Measurements from ENCODE around the gene TMTC3. TPM values are rescaled to one million over a fixed set of nuclear protein-coding genes. Genes with fewer than 3 reads are reported as not detected.
A peak's percentile ranks its signal among the peaks of the same experiment; 100 is the strongest.

Gene TMTC3
- total and polyA plus RNA-seq, 9 donors: 9.2 to 27.4 (median 13.3) TPM

- no peak for DNase-seq
- no peaks in the 10 kb centered on the region for H3K36me3 ChIP-seq (ENCODE audit: control insufficient read depth, insufficient read depth, low read length)
- WGBS (ENCODE audit: insufficient coverage): no CpG with 5 or more reads among the region's 1 CpG
- H3K4me1 ChIP-seq (ENCODE audit: control insufficient read depth, insufficient read depth, low read length): no peaks in the 10 kb centered on the region
- no peaks in the 10 kb centered on the region for H3K9me3 ChIP-seq (replicated peaks; ENCODE audit: control insufficient read depth, low read depth, low read length)
- H3K27ac ChIP-seq (ENCODE audit: low read length): no peak overlapping the region
- no peaks in the 10 kb centered on the region for H3K27me3 ChIP-seq (ENCODE audit: control insufficient read depth, insufficient read depth, low read length)
- H3K4me3 ChIP-seq (ENCODE audit: low read length): no peak overlapping the region
These were observed 96.3 kb downstream of the TMTC3 start for GRCh38 chr12:88238406-88238805.

- H3K4me1 ChIP-seq (ENCODE audit: control insufficient read depth, insufficient read depth, low read length): no peaks in the 10 kb centered on the region
- no peaks in the 10 kb centered on the region for H3K36me3 ChIP-seq (ENCODE audit: control insufficient read depth, insufficient read depth, low read length)
- H3K9me3 ChIP-seq (replicated peaks; ENCODE audit: control insufficient read depth, low read depth, low read length): no peaks in the 10 kb centered on the region
- no CpG with 5 or more reads among the region's 4 CpGs for WGBS (ENCODE audit: insufficient coverage)
- H3K4me3 ChIP-seq (ENCODE audit: low read length): no peak overlapping the region
- no peaks in the 10 kb centered on the region for H3K27me3 ChIP-seq (ENCODE audit: control insufficient read depth, insufficient read depth, low read length)
- no peak overlapping the region for H3K27ac ChIP-seq (ENCODE audit: low read length)
- DNase-seq: peak; percentile 17
These were observed 99.9 kb downstream of the TMTC3 start for GRCh38 chr12:88241862-88242570.

GRCh38 chr12:88242571-88242925, 100.4 kb downstream of the TMTC3 start:
- H3K27ac ChIP-seq (ENCODE audit: low read length): no peak overlapping the region

GRCh38 chr12:88242939-88243338, 100.8 kb downstream of the TMTC3 start:
- no peak for DNase-seq
- no peak overlapping the region for H3K27ac ChIP-seq (ENCODE audit: low read length)
- no peaks in the 10 kb centered on the region for H3K27me3 ChIP-seq (ENCODE audit: control insufficient read depth, insufficient read depth, low read length)
- H3K4me3 ChIP-seq (ENCODE audit: low read length): no peak overlapping the region
- no peaks in the 10 kb centered on the region for H3K9me3 ChIP-seq (replicated peaks; ENCODE audit: control insufficient read depth, low read depth, low read length)
- H3K4me1 ChIP-seq (ENCODE audit: control insufficient read depth, insufficient read depth, low read length): no peaks in the 10 kb centered on the region
- H3K36me3 ChIP-seq (ENCODE audit: control insufficient read depth, insufficient read depth, low read length): no peaks in the 10 kb centered on the region

More at GRCh38 chr12:88242571-88242925, 100.4 kb downstream of the TMTC3 start:
- 57% methylated on average over 1 of the region's 1 CpG for WGBS (ENCODE audit: insufficient coverage)
- H3K9me3 ChIP-seq (replicated peaks; ENCODE audit: control insufficient read depth, low read depth, low read length): no peaks in the 10 kb centered on the region
- no peak overlapping the region for H3K4me3 ChIP-seq (ENCODE audit: low read length)
- peak; percentile 19 for DNase-seq
- no peaks in the 10 kb centered on the region for H3K4me1 ChIP-seq (ENCODE audit: control insufficient read depth, insufficient read depth, low read length)
- no peaks in the 10 kb centered on the region for H3K27me3 ChIP-seq (ENCODE audit: control insufficient read depth, insufficient read depth, low read length)
- no peaks in the 10 kb centered on the region for H3K36me3 ChIP-seq (ENCODE audit: control insufficient read depth, insufficient read depth, low read length)

GRCh38 chr12:88243982-88244381, 101.9 kb downstream of the TMTC3 start:
- H3K9me3 ChIP-seq (replicated peaks; ENCODE audit: control insufficient read depth, low read depth, low read length): no peaks in the 10 kb centered on the region
- WGBS (ENCODE audit: insufficient coverage): 70% methylated on average over 4 of the region's 4 CpGs
- H3K27ac ChIP-seq (ENCODE audit: low read length): no peak overlapping the region
- H3K27me3 ChIP-seq (ENCODE audit: control insufficient read depth, insufficient read depth, low read length): no peaks in the 10 kb centered on the region
- H3K4me1 ChIP-seq (ENCODE audit: control insufficient read depth, insufficient read depth, low read length): no peaks in the 10 kb centered on the region
- H3K36me3 ChIP-seq (ENCODE audit: control insufficient read depth, insufficient read depth, low read length): no peaks in the 10 kb centered on the region
- no peak overlapping the region for H3K4me3 ChIP-seq (ENCODE audit: low read length)
- DNase-seq: no peak

- WGBS (ENCODE audit: insufficient coverage): no CpG with 5 or more reads among the region's 1 CpG
- Histone ChIP-seq H3K27me3 (ENCODE audit: control insufficient read depth, insufficient read depth, low read length) (no peaks in the 10 kb centered on the region), H3K4me3 (ENCODE audit: low read length) (no peak overlapping the region), H3K4me1 (ENCODE audit: control insufficient read depth, insufficient read depth, low read length) (no peaks in the 10 kb centered on the region), H3K27ac (ENCODE audit: low read length) (no peak overlapping the region), H3K36me3 (ENCODE audit: control insufficient read depth, insufficient read depth, low read length) (no peaks in the 10 kb centered on the region), H3K9me3 (replicated peaks; ENCODE audit: control insufficient read depth, low read depth, low read length) (no peaks in the 10 kb centered on the region)
- no peak for DNase-seq
These were observed 103.8 kb downstream of the TMTC3 start for GRCh38 chr12:88245905-88246304.

GRCh38 chr12:88247241-88247643, 105.1 kb downstream of the TMTC3 start:
- WGBS (ENCODE audit: insufficient coverage): no CpG with 5 or more reads among the region's 2 CpGs
- Histone ChIP-seq H3K9me3 (replicated peaks; ENCODE audit: control insufficient read depth, low read depth, low read length) (no peaks in the 10 kb centered on the region), H3K36me3 (ENCODE audit: control insufficient read depth, insufficient read depth, low read length) (no peaks in the 10 kb centered on the region), H3K4me1 (ENCODE audit: control insufficient read depth, insufficient read depth, low read length) (no peaks in the 10 kb centered on the region), H3K27me3 (ENCODE audit: control insufficient read depth, insufficient read depth, low read length) (no peaks in the 10 kb centered on the region), H3K4me3 (ENCODE audit: low read length) (no peak overlapping the region), H3K27ac (ENCODE audit: low read length) (no peak overlapping the region)
- DNase-seq: no peak

- no peaks in the 10 kb centered on the region for H3K36me3 ChIP-seq (ENCODE audit: control insufficient read depth, insufficient read depth, low read length)
- H3K4me1 ChIP-seq (ENCODE audit: control insufficient read depth, insufficient read depth, low read length): no peaks in the 10 kb centered on the region
- H3K27ac ChIP-seq (ENCODE audit: low read length): no peak overlapping the region
- H3K4me3 ChIP-seq (ENCODE audit: low read length): no peak overlapping the region
- H3K27me3 ChIP-seq (ENCODE audit: control insufficient read depth, insufficient read depth, low read length): no peaks in the 10 kb centered on the region
- no peaks in the 10 kb centered on the region for H3K9me3 ChIP-seq (replicated peaks; ENCODE audit: control insufficient read depth, low read depth, low read length)
- WGBS (ENCODE audit: insufficient coverage): no CpG with 5 or more reads among the region's 1 CpG
- no peak for DNase-seq
These were observed 106.5 kb downstream of the TMTC3 start for GRCh38 chr12:88248606-88249005.

Other genes starting within 250 kb of the TMTC3 start
- gene C12orf50, start 112.9 kb upstream of the TMTC3 start, total RNA-seq: 0.09 TPM
- gene C12orf50, start 112.9 kb upstream of the TMTC3 start, polyA plus RNA-seq (ENCODE audit: insufficient read depth in 1 of 8, insufficient read length in 8 of 8, low replicate concordance in 1 of 8): under 1 TPM; 0.11 to 0.37 (median 0.21) TPM
- 12.9 TPM for gene CEP290, start 219 bp upstream of the TMTC3 start, total RNA-seq
- 10 to 100 TPM in 7 of 8 donors, 1 to 10 TPM in 1; 8.6 to 15.4 (median 13.0) TPM for gene CEP290, start 219 bp upstream of the TMTC3 start, polyA plus RNA-seq (ENCODE audit: insufficient read depth in 1 of 8, insufficient read length in 8 of 8, low replicate concordance in 1 of 8)

Measured in muscle of leg (tissue), 11 donors.